HepG2 (cell line): ENCODE results near the gene ATP2A2.

ENCODE experiments used
- GABPA ChIP-seq, 2 experiments: IDR thresholded peaks; 2 replicates each; pipeline ENCODE4 v1.6.1; 2011 to 2016; ENCODE audit warnings: low read depth in 2 of 2, low read length in 1 of 2, missing biosample characterization in 1 of 2, missing genetic modification characterization in 1 of 2
- TAF15 ChIP-seq: fragments of 200-400 bp; formaldehyde crosslinking; IDR thresholded peaks from one replicate; pipeline ENCODE4 v1.6.1; 2018; ENCODE audit warnings: mild to moderate bottlenecking, low read depth, low read length; ENCODE audit not compliant: poor library complexity, severe bottlenecking
- ZNF138 ChIP-seq: sonication (generic); formaldehyde crosslinking; IDR thresholded peaks from 2 replicates; pipeline ENCODE4 v1.5.0; 2020; ENCODE audit warnings: mild to moderate bottlenecking, low read depth, missing genetic modification reagents
- ZNF530 ChIP-seq: sonication (generic); formaldehyde crosslinking; IDR thresholded peaks from 2 replicates; pipeline ENCODE4 v1.5.0; 2020; ENCODE audit warnings: low read depth, mild to moderate bottlenecking, missing genetic modification reagents
- ZNF749 ChIP-seq: sonication (generic); formaldehyde crosslinking; IDR thresholded peaks from 2 replicates; pipeline ENCODE4 v1.8.0; 2022; ENCODE audit warnings: mild to moderate bottlenecking, missing genetic modification reagents, moderate library complexity, borderline replicate concordance

DNA sequence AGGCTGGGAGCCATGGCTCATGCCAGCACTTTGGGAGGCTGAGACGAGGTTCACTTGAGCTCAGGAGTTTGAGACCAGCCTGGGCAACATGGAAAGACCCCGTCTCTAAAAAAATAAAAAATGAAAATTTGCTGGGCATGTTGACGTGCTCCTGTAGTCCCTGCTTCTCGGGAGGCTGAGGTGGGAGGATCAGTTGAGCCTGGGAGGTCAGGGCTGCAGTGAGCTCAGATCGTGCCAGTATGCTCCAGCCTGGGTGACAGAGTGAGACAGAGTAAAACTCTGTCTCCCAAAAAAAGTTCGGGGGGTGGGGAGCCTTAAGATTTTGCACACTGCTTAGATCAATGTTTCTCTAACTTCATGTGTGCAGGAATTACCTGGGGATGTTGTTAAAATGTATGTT is 30.9 kb downstream of the ATP2A2 start:
- TF ChIP-seq TAF15 (no peak), ZNF749 (CRISPR knock-in tag) (no peak), ZNF138 (CRISPR knock-in tag) (no peak), GABPA (IDR thresholded peaks at IDR 0.05; ENCODE audit: low read depth, low read length) (no peak), GABPA (CRISPR knock-in tag; IDR thresholded peaks at IDR 0.05; ENCODE audit: low read depth) (no peak), ZNF530 (CRISPR knock-in tag) (no peak)
